GM19238 (cell line): ENCODE data around the gene FAM98B.
"Not testable (repeated sequence)": the region's sequence is repeated elsewhere in the genome, so short reads cannot be mapped to it uniquely, and the experiment has no call there.

Experiments
- DNase-seq: peaks from one replicate; pipeline ENCODE4 v3.0.0; 2011; ENCODE audit warnings: low spot score; ENCODE audit not compliant: insufficient read length

The FAM98B gene

DNA sequence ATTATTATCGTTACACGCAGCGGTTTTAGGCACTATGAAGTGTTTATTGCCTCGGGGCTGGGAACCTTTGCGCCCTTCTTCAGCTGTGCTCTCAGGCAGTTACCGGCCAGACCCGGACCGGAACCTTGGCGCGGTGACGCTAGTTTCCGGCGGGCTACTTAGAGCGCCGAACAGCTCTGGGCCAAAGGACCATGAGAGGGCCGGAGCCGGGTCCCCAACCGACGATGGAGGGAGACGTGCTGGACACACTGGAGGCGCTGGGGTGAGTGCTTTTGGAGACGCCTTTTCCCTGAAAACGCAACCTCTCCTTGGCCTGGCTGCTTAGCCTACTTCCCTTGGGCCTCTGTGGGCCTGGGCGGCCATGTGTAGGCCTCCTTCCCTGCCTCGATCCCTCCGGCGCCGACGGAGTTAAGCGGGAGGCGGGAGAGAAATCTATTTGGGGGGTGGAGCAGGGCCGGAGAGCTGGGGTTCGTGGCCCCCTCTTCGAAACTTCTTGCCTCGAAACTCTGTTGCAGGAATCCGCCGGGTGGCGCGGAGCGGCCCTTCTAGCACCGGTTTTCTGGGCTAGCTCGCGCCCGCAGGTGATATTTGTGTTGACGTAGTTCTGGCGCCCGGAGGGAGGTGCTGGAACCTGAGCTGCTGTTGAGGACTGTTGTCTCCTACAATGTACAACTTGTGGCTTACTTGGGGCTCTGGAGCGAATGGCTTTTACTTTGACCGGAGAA is at the start of gene FAM98B:
Gene FAM98B, plus strand, starts transcription at position 157 of the 725 bp plus-strand sequence. Its CDS starts 35 bp downstream, at position 192.
- peak; percentile 71 for DNase-seq

DNA sequence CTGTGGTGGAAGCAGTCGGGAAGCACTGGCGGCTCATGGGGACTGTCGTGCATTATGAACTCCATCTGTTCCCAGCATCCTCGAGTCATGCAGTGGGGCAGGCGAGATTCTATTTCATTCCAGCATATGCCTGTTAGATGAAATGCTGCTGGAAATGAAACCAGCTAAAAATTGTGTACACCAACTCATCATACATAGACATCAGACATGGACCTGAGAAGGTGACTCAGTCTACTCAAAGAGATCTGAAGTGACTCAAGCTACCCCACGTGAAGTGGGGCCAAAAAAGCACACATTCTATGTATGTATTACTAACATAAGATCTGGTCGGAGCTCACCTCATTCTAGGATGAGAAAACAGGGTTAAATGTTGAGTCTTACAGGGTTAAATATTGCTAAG is 47.5 kb upstream of the FAM98B start:
- no peak for DNase-seq

- no peak for DNase-seq
Measured at GRCh38 chr15:38408576-38408975, 45.4 kb upstream of the FAM98B start.

- DNase-seq, result no peak
Measured at GRCh38 chr15:38411902-38412301, 42.0 kb upstream of the FAM98B start.

GRCh38 chr15:38412466-38412865 is 41.5 kb upstream of the FAM98B start:
- DNase-seq, result no peak

DNA sequence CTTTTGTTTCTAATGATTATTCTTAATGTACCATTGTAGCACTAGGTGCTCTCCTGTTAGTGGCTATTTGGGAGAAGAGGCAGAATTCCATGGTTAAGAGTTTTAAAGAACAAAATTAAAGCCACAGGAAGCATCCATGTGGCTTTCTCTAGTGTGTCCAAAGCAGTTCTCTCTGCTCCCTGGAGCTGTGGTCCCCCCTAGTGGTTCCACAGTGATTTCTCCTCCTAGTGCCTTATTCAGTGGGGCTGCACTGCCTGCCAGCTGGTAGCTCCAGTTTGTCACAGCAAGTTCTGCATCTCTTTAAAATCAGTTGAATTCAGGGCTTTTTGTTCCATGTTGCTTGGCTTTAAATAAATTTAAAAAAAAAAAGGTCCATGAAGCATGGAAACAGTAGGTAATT is 39.6 kb upstream of the FAM98B start:
- no peak for DNase-seq

DNA sequence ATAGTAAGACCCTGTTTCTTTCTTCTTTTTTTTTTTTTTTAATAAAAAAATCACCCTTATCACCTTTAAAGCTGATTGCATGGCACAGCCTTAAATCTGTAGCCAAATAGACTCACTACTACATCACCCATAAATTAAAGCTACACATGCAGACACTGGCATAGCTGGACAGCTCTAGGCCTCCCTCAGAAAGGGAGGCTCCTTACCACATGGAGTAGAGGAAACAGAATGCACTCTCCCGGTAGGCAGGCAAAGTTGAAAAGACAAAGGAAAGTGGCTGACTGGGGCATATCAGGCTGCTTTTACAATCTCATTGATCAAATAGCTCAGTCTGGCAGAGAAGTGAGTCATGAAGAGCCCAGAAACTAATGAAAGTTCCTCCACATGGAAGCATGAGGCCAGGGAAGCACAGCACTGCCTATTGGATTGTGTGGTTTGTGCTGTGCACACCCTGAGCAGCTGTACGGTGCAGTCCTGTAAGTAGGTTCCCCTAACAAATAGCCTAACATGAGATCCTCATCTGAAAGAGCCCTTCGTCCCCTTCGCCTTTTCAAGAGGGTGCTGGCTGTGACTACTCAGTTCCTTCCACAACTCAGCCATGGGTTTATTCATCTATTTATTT is 32.7 kb upstream of the FAM98B start:
- no peak for DNase-seq

DNA sequence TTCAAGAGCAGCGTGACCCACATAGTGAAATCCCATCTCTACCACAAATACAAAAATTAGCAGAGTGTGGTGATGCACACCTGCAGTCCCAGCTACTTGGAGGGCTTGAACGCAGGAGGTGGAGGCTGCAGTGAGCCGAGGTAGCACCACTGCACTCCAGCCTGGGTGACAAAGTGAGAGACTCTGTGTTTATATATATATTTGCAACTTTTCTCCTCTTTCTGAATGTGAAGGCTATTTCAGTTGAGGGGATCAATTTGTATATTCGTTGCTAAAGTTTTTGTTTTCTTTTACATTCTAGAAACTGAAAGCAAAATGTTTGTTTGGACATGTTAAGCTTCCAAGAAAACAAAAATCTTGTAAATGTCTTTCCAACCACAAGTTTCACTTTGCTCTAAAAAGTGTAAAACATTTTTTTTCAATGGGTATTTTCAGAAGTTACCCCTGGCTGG is 29.8 kb upstream of the FAM98B start:
- DNase-seq, result no peak

GRCh38 chr15:38425269-38425668 is 28.7 kb upstream of the FAM98B start:
- no peak for DNase-seq

- no peak for DNase-seq
Measured at GRCh38 chr15:38427380-38427779, 26.5 kb upstream of the FAM98B start.

GRCh38 chr15:38430106-38430760 is 23.7 kb upstream of the FAM98B start:
- no peak for DNase-seq

DNA sequence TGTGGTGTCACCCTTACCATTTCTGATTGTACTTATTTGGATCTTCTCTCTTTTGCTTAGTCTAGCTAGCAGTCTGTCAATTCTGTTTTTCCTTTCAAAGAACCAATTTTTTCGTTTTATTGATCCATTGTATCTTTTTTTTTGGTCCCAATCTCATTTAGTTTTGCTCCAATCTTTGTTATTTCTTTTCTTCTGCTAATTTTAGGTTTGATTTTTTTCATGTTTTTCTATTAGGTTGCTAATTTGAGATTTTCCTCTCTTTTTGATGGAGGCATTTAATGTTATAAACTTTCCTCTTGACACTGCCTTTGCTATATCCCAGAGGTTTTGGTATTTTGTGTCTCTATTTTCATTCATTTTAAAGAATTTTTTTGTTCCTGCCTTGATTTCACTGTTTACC is 16.9 kb upstream of the FAM98B start:
- no peak for DNase-seq

GRCh38 chr15:38437603-38438002 is 16.3 kb upstream of the FAM98B start:
- DNase-seq, result not testable (repeated sequence)

- no peak for DNase-seq
Measured at GRCh38 chr15:38438031-38438986, 15.6 kb upstream of the FAM98B start.

GRCh38 chr15:38440353-38441129 is 13.4 kb upstream of the FAM98B start:
- peak; percentile 12 for DNase-seq

GRCh38 chr15:38441130-38441519 is 12.8 kb upstream of the FAM98B start:
- no peak for DNase-seq

DNA sequence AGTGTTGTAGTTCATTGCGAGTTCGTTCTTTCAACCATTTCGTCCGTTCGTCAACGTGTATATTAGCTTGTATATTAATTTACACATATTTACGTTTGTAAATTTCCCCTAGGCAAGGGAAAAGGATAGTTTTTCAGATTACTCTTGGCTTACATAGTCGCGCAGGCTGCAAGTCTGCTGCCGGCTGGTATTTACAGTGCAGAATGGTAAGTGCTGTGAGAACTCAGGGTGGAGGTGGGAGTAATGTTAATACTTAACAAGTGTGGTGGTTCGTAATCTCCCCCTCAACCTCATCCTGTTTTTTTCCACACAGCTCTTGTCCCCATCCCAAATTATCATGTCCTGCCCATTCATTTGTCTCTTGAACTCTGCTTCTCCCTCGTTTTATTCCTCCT is 766 bp downstream of the FAM98B start:
- DNase-seq, result no peak

GRCh38 chr15:38455092-38455491 is 1.2 kb downstream of the FAM98B start:
- no peak for DNase-seq

DNA sequence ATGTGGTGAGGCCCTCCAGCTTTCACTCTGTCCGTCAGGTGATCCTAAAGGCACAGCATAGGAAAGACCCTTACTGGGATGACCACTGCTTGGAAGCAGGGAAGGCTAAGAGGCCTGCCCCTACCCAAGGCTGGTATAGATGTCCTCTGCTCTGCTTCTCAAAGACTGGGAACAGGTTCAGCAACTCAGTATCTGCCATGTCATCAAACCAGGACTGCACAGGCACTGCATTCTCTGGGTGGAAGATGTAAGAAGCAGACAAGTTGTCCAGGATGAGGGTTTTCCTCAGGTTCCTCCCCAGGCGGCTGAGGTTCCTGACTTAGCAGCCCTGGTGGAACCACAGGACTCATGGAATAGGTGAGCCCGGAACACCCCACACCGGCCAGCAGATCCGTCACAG is 4.7 kb downstream of the FAM98B start:
- DNase-seq, result no peak

GRCh38 chr15:38459480-38459879 is 5.6 kb downstream of the FAM98B start:
- DNase-seq, result no peak

GRCh38 chr15:38460543-38460942 is 6.6 kb downstream of the FAM98B start:
- no peak for DNase-seq
